NT2/D1 (cell line): ENCODE data around the gene DGKK.

Source experiments
- DNase-seq: peaks from one replicate; pipeline ENCODE4 v3.0.0-alpha.2; 2011; ENCODE audit warnings: low read depth, low spot score
- H3K27me3 ChIP-seq: 2 replicates; pipeline ENCODE4 v1.6.0; 2011; ENCODE audit warnings: mild to moderate bottlenecking; ENCODE audit not compliant: insufficient read length, insufficient read depth
- H3K36me3 ChIP-seq: 2 replicates; pipeline ENCODE4 v1.6.1; 2011; ENCODE audit warnings: mild to moderate bottlenecking, low read length, mixed read lengths; ENCODE audit not compliant: insufficient read depth, insufficient read length
- H3K4me1 ChIP-seq: 2 replicates; pipeline ENCODE4 v1.5.1; 2011; ENCODE audit not compliant: insufficient read depth, insufficient read length
- H3K4me3 ChIP-seq: 2 replicates; pipeline ENCODE4 v1.5.1; 2011; ENCODE audit warnings: low read depth; ENCODE audit not compliant: insufficient read length
- H3K9ac ChIP-seq: 2 replicates; pipeline ENCODE4 v1.6.0; 2011; ENCODE audit warnings: low read depth; ENCODE audit not compliant: insufficient read length
- H3K9me3 ChIP-seq: 2 replicates; pipeline ENCODE4 v1.5.1; 2011; ENCODE audit warnings: mild to moderate bottlenecking, low read length; ENCODE audit not compliant: insufficient read depth
- SUZ12 ChIP-seq: IDR thresholded peaks from 2 replicates; pipeline ENCODE4 v1.6.1; 2011; ENCODE audit not compliant: insufficient read length, insufficient read depth; ENCODE audit errors: extremely low read depth
- YY1 ChIP-seq: IDR thresholded peaks from 2 replicates; pipeline ENCODE4 v1.6.1; 2011; ENCODE audit not compliant: insufficient read length, insufficient read depth
- ZNF274 ChIP-seq: IDR thresholded peaks from 2 replicates; pipeline ENCODE4 v1.6.1; 2011; ENCODE audit warnings: mild to moderate bottlenecking, low read depth, low read length

DGKK gene

DNA sequence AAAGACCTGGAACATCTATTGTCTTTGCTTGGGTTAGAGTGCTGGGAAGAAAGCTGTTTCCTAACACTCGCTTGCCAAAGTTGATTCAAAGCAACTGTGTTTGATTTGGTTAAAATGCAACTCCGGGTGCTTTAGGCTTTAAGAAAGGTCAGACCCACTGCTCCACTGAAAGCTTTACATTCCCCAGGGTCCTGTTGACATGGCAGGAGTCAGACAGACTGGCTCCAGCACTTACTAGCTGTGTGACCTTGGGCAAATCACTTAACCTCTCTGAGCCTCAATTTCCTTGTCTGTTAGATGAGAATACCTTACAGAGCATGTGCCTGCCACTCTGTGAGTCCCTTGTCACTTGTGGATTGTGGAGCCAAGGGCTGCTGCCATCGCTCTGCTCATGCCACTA lies 39.0 kb downstream of the DGKK start:
- no peak for DNase-seq
- Histone ChIP-seq H3K4me1 (peaks cover 5% of the 10 kb centered on the region), H3K27me3 (no peaks in the 10 kb centered on the region), H3K36me3 (no peaks in the 10 kb centered on the region), H3K9ac (no peak overlapping the region), H3K4me3 (no peak overlapping the region), H3K9me3 (no peaks in the 10 kb centered on the region)
- TF ChIP-seq SUZ12 (no peak), YY1 (no peak), ZNF274 (no peak)

DNA sequence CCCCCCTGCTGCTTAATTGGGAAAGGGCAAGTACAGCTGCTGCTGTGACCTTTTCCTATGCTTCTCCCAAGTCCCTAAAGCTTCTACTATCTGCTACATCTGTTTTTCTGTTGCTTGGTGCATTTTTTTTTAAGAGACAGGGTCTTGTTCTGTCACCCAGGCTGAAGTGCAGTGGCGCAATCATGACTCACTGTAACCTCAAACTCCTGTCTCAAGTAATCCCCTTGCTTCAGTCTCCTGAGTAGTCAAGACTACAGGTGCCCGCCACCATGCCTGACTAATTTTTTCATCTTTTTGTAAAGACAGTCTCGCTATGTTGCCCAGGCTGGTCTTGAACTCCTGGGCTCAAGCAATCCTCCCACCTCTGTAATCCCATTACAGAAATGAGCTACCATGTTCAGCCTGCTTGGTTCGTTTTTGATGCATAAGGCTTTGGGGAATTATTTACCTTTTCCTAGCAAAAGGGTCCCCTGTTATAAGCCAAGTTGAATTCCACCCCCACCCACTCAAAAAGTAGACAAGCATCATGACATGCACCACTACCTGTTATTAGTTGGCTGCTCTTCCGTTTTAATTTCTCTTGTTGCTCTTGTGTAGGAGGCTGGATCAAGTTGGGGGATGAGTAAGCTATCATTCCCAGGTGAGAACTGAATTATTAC lies 39.6 kb downstream of the DGKK start:
- no peak for DNase-seq
- Histone ChIP-seq H3K36me3 (no peaks in the 10 kb centered on the region), H3K9me3 (no peaks in the 10 kb centered on the region), H3K4me1 (peaks cover 5% of the 10 kb centered on the region), H3K9ac (no peak overlapping the region), H3K27me3 (no peaks in the 10 kb centered on the region), H3K4me3 (no peak overlapping the region)
- TF ChIP-seq ZNF274: no peak
- TF ChIP-seq SUZ12: no peak
- TF ChIP-seq YY1: no peak

DNA sequence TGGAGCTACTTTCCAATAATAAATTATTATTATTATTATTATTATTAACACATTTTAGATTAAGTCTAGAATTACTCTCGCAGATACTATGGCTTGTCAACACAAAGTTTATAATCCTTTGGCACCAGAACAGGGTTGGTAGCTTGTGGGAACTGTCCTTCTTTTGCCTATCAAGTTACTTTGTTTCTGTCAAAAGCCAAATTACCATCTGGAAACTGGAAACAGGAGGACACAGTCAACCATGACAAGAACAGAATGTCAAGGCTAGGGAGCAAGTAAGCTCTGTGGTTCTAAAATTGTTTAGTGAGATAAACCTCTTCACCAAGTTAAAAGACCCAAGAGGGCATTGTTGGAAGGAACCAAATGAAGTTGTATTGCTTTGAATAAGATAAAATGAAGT lies 42.5 kb downstream of the DGKK start:
- H3K27me3 ChIP-seq: no peaks in the 10 kb centered on the region
- H3K4me3 ChIP-seq: no peak overlapping the region
- TF ChIP-seq SUZ12 (no peak), ZNF274 (no peak), YY1 (no peak)
- H3K4me1 ChIP-seq: peaks cover 5% of the 10 kb centered on the region
- H3K36me3 ChIP-seq: no peaks in the 10 kb centered on the region
- DNase-seq: no peak
- no peak overlapping the region for H3K9ac ChIP-seq
- no peaks in the 10 kb centered on the region for H3K9me3 ChIP-seq

DNA sequence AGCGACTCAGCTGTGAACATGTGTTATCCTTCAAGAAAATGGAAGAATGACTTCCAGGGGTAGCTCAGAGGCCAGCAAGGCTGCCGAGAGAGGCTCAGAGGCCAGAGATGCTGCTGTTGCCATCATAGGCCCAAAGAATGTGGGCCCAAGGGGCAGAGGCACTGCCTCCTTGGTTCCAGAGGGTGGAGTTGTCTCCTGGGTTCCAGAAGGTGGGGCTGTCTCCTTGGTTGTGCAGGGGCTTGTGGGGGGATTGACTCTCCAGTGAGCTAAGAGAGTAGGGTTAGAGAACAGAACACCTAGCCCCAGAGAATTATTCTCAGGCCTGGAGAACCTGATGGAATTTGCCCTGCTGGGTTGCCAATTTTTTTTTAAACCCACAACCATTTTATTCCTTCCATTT lies 62.6 kb downstream of the DGKK start:
- Histone ChIP-seq H3K36me3 (no peaks in the 10 kb centered on the region), H3K9me3 (no peaks in the 10 kb centered on the region), H3K9ac (no peak overlapping the region), H3K4me3 (no peak overlapping the region), H3K4me1 (no peaks in the 10 kb centered on the region), H3K27me3 (no peaks in the 10 kb centered on the region)
- no peak for TF ChIP-seq SUZ12
- TF ChIP-seq ZNF274: no peak
- no peak for TF ChIP-seq YY1
- DNase-seq: no peak

DNA sequence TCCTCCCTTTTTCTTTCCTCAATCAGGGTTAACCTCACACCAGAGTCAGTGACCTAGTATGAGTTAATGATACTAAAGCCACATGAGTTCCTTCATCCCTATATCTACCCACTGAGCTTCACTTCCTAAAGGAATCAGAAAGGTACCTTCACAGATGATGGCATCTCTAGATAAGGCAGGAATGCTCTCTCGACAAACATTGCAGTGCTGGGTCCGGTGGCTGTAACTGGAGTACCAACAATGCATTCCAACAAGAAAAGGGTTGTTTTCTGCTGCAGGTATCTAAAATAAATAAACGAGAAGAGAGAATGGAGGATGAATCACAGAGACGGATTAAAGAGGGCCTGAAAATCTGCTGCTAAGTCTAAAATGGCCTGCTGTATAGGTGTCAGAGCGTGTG lies 66.7 kb downstream of the DGKK start:
- no peak for DNase-seq
- no peaks in the 10 kb centered on the region for H3K9me3 ChIP-seq
- no peaks in the 10 kb centered on the region for H3K4me1 ChIP-seq
- H3K9ac ChIP-seq: no peak overlapping the region
- TF ChIP-seq YY1 (no peak), ZNF274 (no peak), SUZ12 (no peak)
- H3K27me3 ChIP-seq: no peaks in the 10 kb centered on the region
- H3K36me3 ChIP-seq: no peaks in the 10 kb centered on the region
- H3K4me3 ChIP-seq: no peak overlapping the region

DNA sequence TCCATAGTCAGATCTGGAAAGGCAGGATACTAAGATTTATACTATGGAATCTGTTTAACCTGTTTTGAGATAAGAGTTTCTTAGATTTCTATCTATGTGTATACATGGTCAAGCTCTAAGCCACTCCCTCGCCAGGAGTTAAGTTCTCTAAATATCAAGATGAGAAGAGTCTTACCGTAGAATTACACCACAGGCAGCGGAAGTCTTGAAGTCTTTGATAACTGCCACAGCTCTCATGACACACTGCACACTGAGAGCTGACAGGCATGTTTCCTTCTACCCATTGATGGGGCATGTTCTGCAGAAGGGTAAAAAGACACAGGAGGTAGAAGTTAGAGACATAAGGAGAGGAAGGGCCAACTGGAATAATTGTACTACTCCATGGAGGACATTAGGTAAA lies 67.7 kb downstream of the DGKK start:
- Histone ChIP-seq H3K9me3 (no peaks in the 10 kb centered on the region), H3K4me1 (no peaks in the 10 kb centered on the region), H3K9ac (no peak overlapping the region), H3K27me3 (no peaks in the 10 kb centered on the region), H3K4me3 (no peak overlapping the region), H3K36me3 (no peaks in the 10 kb centered on the region)
- no peak for DNase-seq
- TF ChIP-seq SUZ12 (no peak), ZNF274 (no peak), YY1 (no peak)

DNA sequence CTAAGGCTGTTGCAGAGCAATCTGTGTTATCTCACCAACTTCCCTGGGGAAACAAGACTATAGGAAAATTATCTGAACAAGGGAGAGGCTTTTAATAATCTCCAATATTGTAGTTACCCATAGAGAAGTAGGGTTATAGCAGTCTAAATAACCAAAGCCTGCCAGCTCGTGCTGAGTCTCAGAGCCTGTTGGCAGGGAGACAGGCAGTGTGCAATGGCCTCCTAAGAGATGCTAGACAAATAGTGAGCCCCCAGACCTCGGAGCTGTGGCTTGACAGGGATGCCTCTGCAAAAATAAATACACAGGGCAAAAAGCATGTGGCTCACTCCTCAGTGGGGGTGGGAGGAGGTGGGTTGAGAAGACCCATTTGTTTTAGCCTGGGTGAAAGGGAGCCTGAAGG lies 76.7 kb downstream of the DGKK start:
- TF ChIP-seq YY1: no peak
- TF ChIP-seq ZNF274: no peak
- no peak for TF ChIP-seq SUZ12
- Histone ChIP-seq H3K27me3 (no peaks in the 10 kb centered on the region), H3K9ac (no peak overlapping the region), H3K4me3 (no peak overlapping the region), H3K36me3 (no peaks in the 10 kb centered on the region), H3K9me3 (no peaks in the 10 kb centered on the region), H3K4me1 (no peaks in the 10 kb centered on the region)
- no peak for DNase-seq

DNA sequence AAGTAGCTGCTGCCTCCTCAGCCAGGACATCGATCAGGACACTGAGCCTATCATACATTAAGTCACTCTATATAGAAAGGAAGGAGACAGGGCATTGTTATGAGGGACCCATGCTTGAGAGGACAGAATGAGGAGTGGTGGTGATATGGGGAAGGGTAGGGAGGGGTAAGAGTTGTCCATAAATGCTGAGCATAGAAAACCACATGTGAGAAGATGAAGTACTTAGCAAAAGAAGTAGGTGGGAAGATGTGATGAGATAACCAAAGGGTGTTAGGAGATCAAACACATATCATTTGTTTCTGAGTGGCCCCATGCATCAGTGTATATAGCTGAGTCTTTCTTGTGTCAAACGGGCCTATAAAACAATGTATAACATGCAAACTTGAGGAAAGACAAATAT lies 84.1 kb downstream of the DGKK start:
- DNase-seq: no peak
- Histone ChIP-seq H3K9ac (no peak overlapping the region), H3K36me3 (no peaks in the 10 kb centered on the region), H3K9me3 (no peaks in the 10 kb centered on the region), H3K4me3 (no peak overlapping the region), H3K4me1 (no peaks in the 10 kb centered on the region), H3K27me3 (no peaks in the 10 kb centered on the region)
- no peak for TF ChIP-seq SUZ12
- TF ChIP-seq YY1: no peak
- no peak for TF ChIP-seq ZNF274
